Activated CD8-positive, alpha-beta memory T cell treated with anti-CD3 and anti-CD28 coated beads for 48 hours (primary cell): ENCODE data around the gene ARSI.

Experiments
- DNase-seq, 3 experiments: peaks; one replicate each; pipeline ENCODE4 v3.0.0-alpha.2; 2020; ENCODE audit warnings: low read depth in 2 of 3, low spot score in 2 of 3

The ARSI gene

DNA sequence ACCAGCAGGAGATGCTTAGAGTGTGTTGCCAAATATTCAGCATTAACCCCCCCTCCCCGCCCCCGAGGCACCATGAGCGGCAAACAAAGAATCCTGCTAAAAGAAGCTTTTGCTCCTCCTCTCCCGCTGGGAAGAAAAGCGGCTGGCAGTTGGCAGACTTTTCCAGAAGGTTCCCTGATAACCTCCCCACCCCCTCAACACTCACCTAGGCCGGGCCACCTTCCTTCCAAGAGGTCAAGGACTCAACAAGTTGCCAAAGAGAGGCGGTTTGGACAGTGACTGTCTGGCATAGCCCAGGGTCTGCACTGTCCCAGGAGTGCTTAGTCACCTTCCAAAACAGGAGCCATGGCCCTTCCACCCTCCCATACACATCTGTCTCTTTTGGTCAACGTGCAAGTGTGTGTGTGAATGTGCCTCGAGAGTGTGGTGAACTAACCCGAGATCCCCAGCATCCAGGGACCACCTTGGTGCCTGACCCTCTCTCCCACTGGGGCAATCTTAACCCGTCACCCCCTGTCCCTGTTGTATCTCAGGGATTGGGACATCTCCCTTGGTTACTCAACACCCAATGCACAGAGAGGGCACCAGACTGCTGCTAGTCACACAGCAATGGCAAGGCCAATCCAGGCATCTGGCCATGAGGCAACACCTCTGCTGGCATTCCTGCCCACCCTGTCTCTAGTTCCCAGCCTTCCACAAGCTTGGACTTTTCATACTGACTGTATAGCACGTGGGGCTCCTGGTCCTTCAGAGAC lies 32.0 kb downstream of the ARSI start:
- DNase-seq = no peak

DNA sequence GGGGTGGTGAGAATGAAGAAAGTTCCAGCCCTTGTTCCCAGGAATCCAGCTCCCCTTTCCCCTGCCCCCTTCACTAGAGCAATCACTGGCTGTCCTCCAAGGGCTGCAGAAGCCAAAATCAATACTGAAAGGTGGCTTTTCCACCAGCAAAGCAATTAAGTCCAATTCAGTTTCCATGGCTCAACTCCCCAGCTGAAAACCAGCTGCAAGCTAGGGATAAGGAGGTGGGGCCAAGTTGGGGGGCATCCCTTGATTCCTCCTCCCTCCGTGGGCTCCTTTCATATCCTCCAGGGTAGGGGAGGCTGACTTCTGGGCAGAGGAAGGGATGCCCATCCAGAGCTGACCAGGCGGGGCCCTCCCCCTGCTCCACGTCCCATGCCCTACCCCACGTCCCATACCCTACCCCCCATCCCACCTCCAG lies 35.8 kb downstream of the ARSI start:
- no peak for DNase-seq

DNA sequence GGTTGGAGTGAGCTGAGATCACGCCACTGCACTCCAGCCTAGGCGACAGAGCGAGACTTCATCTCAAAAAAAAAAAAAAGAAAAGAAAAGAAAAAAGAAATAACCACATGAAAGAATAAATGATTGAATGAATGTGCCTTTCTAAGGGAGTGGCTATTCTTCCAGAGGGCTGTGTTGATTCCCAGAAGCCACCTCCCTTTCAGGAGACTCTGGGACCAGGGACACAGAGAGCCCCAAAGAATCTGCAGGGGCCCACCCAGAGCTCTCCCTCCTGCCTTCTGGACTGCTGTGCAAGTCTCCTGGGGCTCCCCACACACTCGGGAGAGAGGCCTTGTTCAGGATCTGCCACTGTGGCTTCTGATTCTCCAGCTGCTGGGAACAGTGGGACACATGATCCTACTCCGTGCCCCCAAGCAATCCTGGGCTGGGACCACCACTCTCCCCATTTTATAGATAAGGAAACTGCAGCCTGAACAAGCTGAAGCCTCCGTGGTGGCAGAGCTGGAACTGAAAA lies 36.8 kb downstream of the ARSI start:
- DNase-seq = no peak

DNA sequence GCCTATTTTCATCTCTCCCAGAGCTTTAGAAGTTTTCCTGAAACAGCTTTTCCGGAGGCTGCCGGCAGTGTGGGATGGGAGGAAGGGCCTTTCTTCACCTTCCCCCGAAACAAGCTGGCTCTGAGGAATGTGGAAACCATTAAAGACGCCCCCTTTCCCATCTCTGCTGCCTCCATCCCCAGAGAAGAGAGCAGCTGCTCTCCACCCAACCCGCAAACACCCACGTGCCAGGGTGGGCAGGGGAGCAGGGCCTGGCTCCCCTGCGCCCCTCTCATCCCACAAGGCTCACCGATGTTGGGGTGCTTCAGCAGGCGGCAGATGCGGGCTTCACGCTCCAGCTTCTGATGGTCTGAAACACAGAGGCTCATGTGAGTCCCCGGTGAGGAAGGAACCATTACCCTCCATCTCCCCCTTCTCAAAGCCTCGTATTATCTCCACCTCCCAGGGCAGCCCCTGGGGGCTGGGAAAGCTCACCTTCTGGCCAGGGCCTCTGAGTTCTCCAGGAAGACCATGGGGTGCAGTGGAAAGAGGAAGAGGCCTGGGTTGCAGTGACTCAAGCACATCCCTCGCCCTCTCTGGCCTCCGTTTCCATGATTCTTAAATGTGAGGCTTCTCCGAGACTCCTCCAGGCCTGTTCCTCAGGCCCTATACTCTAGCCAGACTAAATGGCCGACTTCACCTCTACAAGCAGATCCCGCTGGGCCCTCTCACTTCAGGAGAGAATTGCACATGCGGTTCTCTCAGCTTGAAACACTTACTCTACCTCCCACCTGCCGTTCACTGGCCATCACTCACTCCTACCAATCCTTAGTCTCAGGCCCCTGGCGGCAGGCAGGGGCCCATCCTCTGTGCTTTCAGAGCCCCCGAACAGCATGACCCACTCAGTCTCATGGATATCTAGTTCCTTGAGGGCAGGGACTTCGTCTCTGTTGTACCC lies 37.8 kb downstream of the ARSI start:
- no peak for DNase-seq

DNA sequence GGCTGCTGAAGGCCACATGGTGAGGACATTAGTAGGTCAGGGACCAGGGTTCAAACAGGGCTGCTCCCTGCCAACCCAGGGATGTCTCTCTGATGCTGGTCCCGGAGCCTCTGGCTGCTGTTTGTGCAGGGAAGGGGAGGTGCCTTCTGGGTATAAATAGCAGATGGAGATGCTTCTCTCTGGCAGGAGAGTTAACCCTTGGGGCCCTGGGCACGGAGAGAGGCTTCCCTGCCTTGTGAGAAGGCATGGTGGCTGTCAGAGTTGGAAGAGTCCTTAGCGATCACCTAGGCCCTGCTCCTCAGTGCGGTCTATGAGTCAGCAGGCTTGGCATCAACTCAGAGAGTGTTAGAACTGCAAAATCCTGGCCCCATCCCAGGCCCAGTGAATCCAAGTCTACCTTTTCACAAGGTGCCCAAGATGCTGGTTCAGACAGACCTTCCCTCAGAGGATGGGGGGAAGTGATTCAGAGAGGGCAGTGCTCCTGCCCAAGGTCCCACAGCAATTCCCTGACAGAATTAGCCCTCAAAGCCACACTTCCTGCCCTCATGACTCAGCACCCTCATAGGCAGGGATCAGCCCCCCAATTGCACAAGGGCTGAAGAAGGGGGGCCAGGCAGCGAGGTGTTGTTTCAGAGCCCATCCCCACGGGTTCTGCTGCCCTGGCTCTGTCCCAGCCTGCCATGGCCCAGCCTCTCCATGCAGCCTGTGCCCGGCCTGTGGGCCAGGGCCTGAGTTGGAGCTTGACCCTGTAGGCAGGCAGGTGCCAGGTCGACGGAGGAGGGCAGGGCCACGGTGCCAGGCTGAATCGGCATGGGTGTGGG lies 38.7 kb downstream of the ARSI start:
- no peak for DNase-seq

DNA sequence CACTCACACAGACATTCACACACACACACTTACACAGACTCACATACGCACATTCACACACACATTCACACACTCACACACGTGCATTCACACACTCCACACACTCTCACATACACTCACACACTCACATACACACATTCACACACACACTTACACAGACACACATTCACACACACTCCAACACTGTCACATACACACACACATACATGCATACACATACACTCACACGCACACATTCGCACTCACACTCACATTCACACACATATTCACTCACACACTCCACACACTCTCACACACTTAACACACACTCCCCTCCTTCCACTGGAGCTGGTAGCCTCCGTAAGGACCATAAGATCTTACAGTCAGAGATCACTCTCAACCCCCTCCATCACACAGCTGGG lies 39.3 kb downstream of the ARSI start:
- no peak for DNase-seq

DNA sequence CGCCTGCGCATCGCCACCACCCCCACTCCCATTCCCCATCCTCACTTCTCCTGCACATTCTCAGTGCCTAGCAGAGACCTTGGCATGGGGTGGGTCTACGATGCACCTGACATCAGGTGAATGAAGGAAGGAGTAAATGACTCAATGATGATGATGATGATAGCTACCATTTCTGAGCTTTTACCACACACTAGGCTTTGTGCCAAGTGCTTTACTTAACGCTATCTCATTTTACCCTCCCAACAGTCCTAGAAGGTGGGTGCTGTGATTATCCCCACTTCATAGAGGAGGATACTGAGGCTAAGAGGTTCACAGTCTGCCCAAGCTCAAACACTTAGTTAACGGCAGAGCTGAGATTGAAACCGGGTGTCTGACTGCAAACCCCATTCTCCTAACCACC lies 40.2 kb downstream of the ARSI start:
- no peak for DNase-seq

DNA sequence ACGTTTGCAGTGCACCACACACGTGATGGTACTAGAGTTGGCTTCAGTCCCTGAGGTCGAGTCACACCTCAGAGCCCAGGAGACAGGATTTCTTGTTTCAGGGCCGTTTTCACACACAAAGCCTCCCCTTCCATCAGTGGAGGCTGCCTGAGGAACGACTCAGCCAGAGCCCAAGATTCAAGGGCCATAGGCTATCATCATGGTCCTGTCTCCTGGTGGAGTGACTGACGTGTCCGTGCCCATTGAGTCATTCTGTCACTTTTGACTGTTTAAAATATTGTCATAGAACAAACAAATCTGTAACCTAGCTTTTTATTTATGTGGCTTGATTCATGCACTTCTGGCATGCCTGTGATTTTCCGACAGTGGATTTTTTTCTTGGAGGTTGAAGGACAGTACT lies 41.5 kb downstream of the ARSI start:
- no peak for DNase-seq

DNA sequence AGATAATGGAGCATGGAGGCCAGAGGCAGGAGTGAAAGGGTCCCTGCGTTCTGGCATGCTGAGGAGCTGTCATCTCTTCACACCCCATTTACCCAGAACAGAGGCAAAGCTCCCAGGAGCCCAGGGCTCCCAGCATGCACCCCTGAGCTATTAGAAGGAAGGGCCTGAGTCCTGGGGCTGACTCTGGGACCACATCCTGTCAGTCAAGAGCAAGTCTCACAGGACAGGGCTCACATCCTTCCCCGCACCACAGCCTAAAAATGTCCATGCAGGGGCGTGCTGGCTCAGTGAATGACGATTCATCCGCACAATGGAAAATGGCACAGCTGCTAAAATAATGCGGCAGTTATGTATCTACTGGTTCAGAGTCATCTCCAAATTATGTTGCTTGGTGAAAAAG lies 44.6 kb downstream of the ARSI start:
- DNase-seq = no peak

DNA sequence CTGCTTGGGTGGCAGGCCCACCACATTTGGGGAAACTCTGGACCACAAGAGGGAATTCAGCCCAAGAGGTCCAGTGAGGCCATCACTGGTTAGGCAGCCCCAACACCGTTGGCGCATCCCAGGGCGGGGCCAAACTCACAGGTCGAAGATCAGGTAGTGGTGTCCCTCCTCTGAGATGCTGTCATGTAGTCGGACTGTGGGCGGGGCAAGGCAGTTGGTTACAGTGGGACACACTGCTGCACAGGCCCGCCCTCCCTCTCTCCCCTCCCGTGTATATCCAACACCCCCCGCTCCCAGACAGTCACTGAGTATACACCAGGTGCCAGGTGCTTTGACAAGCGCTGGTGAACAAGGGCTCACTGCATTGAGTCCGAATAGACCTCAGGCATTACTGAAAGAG lies 45.3 kb downstream of the ARSI start:
- DNase-seq = no peak

DNA sequence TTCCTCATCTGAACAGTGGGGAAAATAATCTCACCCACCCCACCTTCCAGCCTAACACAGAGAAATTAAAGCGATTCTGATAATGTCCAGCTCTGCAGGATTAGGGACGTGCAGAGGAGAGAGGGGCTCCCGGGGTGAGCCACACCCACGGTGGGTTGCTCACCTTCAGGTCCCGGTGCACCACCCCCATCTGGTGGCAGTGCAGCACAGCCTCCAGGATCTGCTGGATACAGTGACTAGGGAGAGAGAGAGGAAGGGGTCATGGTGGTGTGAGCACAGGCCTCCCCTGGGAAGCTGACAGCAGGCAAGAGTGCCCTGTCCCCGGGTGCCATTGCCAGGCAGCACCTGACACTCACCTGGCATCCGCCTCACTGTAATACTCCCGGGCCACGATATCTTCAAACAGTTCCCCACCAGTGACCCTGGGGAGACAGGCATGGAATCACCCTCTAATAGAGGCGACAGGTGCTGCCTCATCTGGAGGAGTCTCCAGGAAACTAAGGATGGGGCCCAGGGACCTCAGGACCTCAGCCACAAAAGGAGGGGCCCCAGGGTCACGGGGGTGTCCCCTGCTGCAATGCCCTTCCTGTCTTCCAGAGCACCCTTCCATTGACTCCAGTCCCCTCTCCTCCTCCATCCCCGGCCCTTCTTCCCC lies 46.2 kb downstream of the ARSI start:
- DNase-seq = no peak

DNA sequence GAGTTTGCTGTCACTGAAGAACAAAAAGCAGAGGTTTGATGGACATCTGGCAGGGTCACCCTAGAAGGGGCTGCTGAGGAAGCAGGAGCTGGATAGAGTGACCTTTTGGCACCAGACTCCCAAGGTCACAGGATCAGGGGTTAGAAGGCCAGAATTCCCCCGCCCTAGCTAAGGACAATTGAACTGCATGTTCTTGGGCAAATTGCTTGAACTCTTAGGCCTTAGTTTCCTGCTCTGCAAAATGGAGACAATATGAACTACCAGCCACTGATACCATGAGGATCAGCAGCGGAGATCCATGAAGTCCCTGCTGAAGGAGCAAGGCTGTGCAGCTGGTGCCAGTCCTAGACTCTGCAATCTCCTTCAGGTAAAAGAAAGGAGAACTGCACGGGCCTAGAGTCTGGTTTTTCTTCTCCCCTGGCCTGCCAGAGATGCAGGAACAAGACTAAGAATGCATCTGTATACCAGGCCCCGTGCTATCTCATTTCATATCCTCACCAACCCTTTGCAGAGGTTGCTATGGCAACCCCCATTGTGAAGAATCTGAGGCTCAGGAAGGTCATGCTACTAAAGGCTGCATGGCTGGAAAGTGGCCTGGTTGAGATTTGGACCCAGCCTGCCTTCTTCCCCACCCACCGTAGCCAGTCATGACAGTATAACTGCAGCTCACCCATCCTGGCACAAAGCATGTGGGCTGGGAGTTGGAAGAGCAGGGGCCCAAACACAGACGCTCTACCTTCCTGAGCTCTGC lies 46.9 kb downstream of the ARSI start:
- no peak for DNase-seq

DNA sequence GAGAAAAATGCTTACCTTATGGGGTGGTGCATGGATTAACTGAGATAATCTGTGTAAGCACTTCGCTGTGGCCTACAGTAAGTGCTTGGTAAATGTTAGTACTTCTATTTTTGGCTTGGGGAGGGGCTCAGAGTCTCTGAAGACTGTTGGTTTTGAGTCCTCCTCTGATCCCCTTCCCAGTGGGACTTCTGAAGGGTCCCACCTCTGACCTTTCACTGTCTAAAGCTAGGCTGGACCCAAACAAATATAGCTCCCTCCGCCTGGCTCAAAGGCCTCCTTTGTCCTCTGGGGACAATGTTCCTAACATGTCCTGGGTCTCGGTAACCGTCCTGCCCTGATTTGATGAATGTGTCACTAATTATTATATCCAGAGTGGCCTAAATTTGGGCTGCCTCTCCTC lies 47.9 kb downstream of the ARSI start:
- no peak for DNase-seq

DNA sequence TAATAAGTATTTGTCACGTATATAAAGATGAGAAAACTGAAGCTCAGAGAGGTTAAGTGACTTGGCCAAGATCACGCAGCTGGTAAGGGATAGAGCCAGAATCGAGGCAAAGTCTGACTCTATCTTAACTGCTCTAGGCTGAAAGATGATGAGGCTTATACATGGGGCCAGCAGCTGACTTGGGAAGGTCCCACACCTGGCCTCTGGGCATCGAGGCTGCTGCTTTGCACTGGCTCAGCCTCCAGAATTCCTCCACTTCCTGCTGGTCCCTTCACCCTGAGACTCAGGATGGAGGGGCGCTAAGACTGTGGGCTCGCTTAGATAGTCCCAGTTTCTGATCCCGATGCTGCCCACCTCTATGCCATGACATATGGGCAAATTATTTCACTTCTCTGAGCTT lies 48.3 kb downstream of the ARSI start:
- no peak for DNase-seq

DNA sequence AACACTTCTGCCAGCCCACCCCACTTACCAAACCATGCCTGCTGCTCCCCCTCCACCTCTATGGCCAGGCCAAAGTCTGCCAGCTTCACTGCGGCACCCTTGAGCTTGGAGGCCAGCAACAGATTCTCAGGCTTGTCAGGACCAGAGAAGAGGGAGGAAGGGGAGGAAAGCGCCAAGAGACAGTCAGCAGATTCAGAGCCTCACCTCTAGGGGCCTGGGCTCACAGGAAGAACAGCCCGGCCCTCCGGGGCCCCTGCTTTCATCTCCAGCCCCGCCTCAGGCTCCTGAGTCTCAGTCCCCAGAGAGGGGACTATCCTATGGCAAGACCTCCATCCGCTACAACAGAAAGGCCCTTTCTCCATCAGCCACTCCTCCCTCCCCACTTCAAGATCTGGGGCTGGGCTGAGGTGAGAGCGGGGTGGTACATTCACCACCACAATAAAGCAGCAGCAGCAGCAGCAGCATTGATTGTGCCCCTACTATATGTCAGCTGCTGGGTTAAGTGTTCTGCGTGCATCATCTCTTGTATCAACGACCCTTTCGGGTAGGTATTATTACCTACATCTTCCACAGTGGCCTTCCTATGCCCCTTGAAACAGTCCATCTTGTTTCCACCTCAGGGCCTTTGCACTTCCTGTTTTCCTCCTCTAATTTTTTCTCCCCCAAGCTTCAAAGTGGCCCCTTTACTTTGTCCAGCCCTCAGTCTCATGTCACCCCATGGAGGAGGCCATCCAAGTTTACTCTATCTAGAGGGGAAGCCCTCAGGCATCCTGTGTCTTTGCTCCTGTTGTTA lies 49.1 kb downstream of the ARSI start:
- DNase-seq = no peak

DNA sequence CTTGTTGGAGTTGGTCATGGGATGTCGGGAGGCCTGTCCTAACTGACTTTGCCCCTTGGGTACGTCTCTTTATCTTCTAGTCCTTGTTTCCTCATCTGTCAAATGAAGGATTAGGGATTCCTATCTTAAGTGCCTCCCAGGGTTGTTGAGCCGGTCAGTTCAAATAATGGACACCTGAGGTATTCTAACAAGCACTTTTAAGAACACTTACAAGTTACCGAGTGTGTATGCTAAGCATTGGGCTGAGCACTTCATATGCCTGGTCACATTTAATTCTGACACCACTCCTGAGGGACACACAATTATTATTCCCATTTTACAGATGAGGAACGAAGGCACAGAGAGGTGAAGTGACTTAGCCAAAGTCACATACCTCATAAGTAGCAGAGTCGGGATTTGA lies 50.2 kb downstream of the ARSI start:
- no peak for DNase-seq

DNA sequence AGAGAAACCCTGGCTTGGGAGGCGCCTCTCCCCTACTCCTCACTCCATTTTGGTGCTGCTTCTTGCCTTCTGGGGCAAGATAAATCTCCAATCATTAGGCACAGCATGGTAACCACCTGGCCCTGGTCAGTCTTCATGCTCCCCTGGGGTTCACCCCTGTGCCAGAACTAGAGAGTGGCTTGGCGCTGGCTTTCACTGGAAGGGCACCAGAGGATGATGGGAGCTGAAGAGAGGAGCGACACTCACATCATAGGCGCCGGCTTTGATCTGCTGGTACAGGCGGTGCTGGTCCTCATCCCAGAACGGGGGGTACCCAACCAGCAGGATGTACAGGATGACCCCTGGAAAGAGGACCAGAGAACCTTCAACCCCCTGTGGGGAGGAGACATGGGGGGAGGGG lies 51.2 kb downstream of the ARSI start:
- DNase-seq = no peak

DNA sequence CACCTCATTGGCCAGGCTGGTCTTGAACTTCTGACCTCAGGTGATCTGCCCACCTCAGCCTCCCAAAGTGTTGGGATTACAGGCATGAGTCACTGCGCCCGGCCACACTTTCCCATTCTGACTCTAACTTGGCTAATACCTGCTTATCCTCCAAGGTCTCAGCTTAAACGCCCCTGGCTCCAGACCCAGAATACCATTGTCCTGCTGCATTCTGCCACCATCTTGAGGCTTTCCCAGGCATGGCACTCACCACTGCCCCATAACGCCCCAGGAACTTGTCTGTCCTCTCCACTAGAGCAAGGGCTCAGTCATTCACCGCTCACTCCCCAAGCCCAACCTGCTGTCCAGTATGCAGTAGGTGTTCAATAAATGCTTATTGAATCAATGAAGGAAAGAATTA lies 53.0 kb downstream of the ARSI start:
- no peak for DNase-seq

DNA sequence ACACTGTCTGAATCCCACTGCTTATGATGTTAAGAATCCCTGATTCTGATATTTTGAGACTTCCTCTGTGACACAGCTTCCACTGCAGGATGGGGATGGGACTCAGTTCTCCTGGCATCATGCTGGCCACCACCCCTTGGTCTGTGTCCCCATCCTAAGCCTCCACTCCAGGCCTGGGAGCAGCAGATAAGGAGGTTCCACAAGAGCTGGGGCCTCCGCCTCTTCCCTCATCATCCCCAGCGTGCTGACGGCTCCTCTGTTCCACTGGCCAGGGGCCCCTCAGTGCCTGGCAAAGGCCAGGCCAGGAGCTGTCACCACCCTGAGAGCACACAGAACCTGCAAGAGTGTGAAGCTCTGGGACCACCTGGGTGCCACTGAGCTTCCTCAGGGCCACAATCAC lies 53.8 kb downstream of the ARSI start:
- no peak for DNase-seq
